GM12891 (cell line): ENCODE measurements around the gene USP7.
"Not testable (repeated sequence)": the region's sequence is repeated elsewhere in the genome, so short reads cannot be mapped to it uniquely, and the experiment has no call there.

Source experiments
- PAX5 ChIP-seq: IDR thresholded peaks from 2 replicates; pipeline ENCODE4 v1.6.1; 2011; ENCODE audit warnings: low read length, moderate library complexity, mild to moderate bottlenecking; ENCODE audit not compliant: insufficient read depth, severe bottlenecking
- POLR2A ChIP-seq: IDR thresholded peaks from 2 replicates; pipeline ENCODE4 v1.6.1; 2011; ENCODE audit warnings: low read depth, low read length, control low read depth
- POLR2AphosphoS5 ChIP-seq: IDR thresholded peaks from 2 replicates; pipeline ENCODE4 v1.6.1; 2011; ENCODE audit warnings: low read depth, low read length, control low read depth
- POU2F2 ChIP-seq: IDR thresholded peaks from 2 replicates; pipeline ENCODE4 v1.6.1; 2011; ENCODE audit warnings: low read depth, mild to moderate bottlenecking, control low read depth, low read length, moderate library complexity
- TAF1 ChIP-seq: IDR thresholded peaks from 2 replicates; pipeline ENCODE4 v1.6.1; 2011; ENCODE audit warnings: low read depth, low read length, control low read depth

DNA sequence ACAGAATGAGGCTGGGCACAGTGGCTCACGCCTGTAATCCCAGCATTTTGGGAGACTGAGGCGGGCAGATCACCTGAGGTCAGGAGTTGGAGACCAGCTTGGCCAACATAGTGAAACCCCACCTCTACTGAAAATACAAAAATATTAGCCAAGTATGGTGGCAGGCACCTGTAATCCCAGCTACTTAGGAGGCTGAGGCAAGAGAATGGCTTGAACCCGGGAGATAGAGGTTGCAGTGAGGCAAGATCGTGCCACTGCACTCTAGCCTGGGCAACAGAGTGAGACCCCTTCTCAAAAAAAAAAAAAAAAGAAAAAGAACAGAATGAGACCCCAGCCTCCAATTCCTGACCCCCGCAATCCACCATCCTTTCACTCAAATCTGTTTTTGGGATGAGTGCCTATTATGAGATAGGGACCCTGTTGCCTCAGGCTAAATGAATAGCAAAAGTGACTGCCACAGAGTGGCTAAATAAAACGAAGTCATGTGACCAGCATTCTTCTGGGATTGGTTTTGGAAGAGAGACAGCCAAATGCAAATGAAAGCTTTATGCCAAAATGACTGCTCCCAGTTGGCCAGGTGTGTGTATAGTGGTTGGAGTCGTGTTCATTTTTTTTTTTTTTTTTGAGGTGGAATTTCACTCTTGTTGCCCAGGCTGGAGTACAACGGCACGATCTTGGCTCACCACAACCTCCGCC is 5.6 kb upstream of the USP7 start:
- not testable (repeated sequence) for TF ChIP-seq POLR2A, POLR2AphosphoS5, TAF1, POU2F2, PAX5
